ENCODE measurements around the gene IFITM2. TPM values are rescaled to one million over a fixed set of nuclear protein-coding genes. Genes with fewer than 3 reads are reported as not detected.

IFITM2 gene
- total and polyA plus RNA-seq, 2 donors from 2014 or later, result 814 to 1,111 TPM

GRCh38 chr11:334264-334994 is 26.8 kb downstream of the IFITM2 start:
- no peak for TF ChIP-seq CTCF (IDR thresholded peaks at IDR 0.05; ENCODE audit: borderline replicate concordance, extremely low read depth, insufficient read depth)
- peaks cover 3 to 5% (median 4%) of the 10 kb centered on the region in 3 donors for H3K4me1 ChIP-seq (ENCODE audit: control insufficient read depth in 2 of 3, insufficient read depth in 2 of 3, low read depth in 1 of 3, low read length in 3 of 3)
- no peak overlapping the region for H3K9ac ChIP-seq (ENCODE audit: low read length in 3 of 3)
- H3K4me3 ChIP-seq (ENCODE audit: low read length in 3 of 3), result no peak overlapping the region
- no peaks in the 10 kb centered on the region for H3K27me3 ChIP-seq (ENCODE audit: control insufficient read depth, insufficient read depth, low read length)
- intact Hi-C loops (cut with DNase I), result no loop called here
- no peaks in the 10 kb centered on the region for H3K36me3 ChIP-seq (ENCODE audit: control insufficient read depth in 2 of 3, insufficient read depth in 3 of 3, low read length in 3 of 3)
- no peak overlapping the region for H3K27ac ChIP-seq (ENCODE audit: low read depth in 2 of 2, low read length in 2 of 2)
- H3K9me3 ChIP-seq (ENCODE audit: control insufficient read depth in 2 of 3, insufficient read depth in 1 of 3, low read length in 3 of 3), result no peaks in the 10 kb centered on the region
- FAIRE-seq (no peak), DNase-seq (peak in 4 of 5 donors; percentile 55 to 70 (median 64))

GRCh38 chr11:335779-336658 is 28.4 kb downstream of the IFITM2 start:
- no peak for FAIRE-seq
- H3K27me3 ChIP-seq (ENCODE audit: control insufficient read depth, insufficient read depth, low read length), result no peaks in the 10 kb centered on the region
- no peak overlapping the region for H3K4me3 ChIP-seq (ENCODE audit: low read length in 3 of 3)
- H3K9ac ChIP-seq (ENCODE audit: low read length in 3 of 3), result peak overlapping the region in 1 of 3 donors; percentile 24
- DNase-seq, result peak; percentile 67 to 93 (median 84)
- no peaks in the 10 kb centered on the region for H3K9me3 ChIP-seq (ENCODE audit: control insufficient read depth in 2 of 3, insufficient read depth in 1 of 3, low read length in 3 of 3)
- no peak for TF ChIP-seq CTCF (IDR thresholded peaks at IDR 0.05; ENCODE audit: borderline replicate concordance, extremely low read depth, insufficient read depth)
- no peaks in the 10 kb centered on the region for H3K36me3 ChIP-seq (ENCODE audit: control insufficient read depth in 2 of 3, insufficient read depth in 3 of 3, low read length in 3 of 3)
- peak overlapping the region; percentile 79 to 83 for H3K27ac ChIP-seq (ENCODE audit: low read depth in 2 of 2, low read length in 2 of 2)
- H3K4me1 ChIP-seq (ENCODE audit: control insufficient read depth in 2 of 3, insufficient read depth in 2 of 3, low read depth in 1 of 3, low read length in 3 of 3), result peaks cover 3 to 5% (median 4%) of the 10 kb centered on the region in 3 donors
- intact Hi-C loops (cut with DNase I), result no loop called here

GRCh38 chr11:336659-337198 is 29.1 kb downstream of the IFITM2 start:
- Histone ChIP-seq H3K4me3 (ENCODE audit: low read length in 3 of 3) (no peak overlapping the region), H3K36me3 (ENCODE audit: control insufficient read depth in 2 of 3, insufficient read depth in 3 of 3, low read length in 3 of 3) (no peaks in the 10 kb centered on the region), H3K27me3 (ENCODE audit: control insufficient read depth, insufficient read depth, low read length) (no peaks in the 10 kb centered on the region), H3K9me3 (ENCODE audit: control insufficient read depth in 2 of 3, insufficient read depth in 1 of 3, low read length in 3 of 3) (no peaks in the 10 kb centered on the region), H3K4me1 (ENCODE audit: control insufficient read depth in 2 of 3, insufficient read depth in 2 of 3, low read depth in 1 of 3, low read length in 3 of 3) (peaks cover 3 to 5% (median 4%) of the 10 kb centered on the region in 3 donors), H3K27ac (ENCODE audit: low read depth in 2 of 2, low read length in 2 of 2) (peak overlapping the region; percentile 79 to 83), H3K9ac (ENCODE audit: low read length in 3 of 3) (no peak overlapping the region)
- no peak for TF ChIP-seq CTCF (IDR thresholded peaks at IDR 0.05; ENCODE audit: borderline replicate concordance, extremely low read depth, insufficient read depth)
- no peak for DNase-seq
- no peak for FAIRE-seq
- intact Hi-C loops (cut with DNase I), result no loop called here

Measured in kidney (tissue), 14 donors.